Spleen (tissue), 11 donors: ENCODE measurements around the gene SLC24A3. TPM values are rescaled to one million over a fixed set of nuclear protein-coding genes. Genes with fewer than 3 reads are reported as not detected.

Experiments
- DNase-seq: peaks from one replicate; pipeline ENCODE4 v3.0.0-alpha.2; 2020
- H3K27ac ChIP-seq, 8 donors: fragments of 200-600 bp; sonication (generic) in 7 of 8; 1 replicate in 4 of 8; 2 replicates in 4 of 8; pipeline versions ENCODE4 v1.5.0 to v1.8.0; 2016 to 2021; ENCODE audit warnings: inconsistent platforms in 4 of 8, mild to moderate bottlenecking in 4 of 8, moderate library complexity in 1 of 8
- H3K27me3 ChIP-seq, 7 donors: fragments of 200-600 bp; sonication (generic) in 6 of 7; replicated peaks in 1 of 7; 1 replicate in 4 of 7; 2 replicates in 3 of 7; pipeline versions ENCODE4 v1.5.0 to v1.8.0; 2016 to 2021; ENCODE audit warnings: inconsistent platforms in 3 of 7, mild to moderate bottlenecking in 1 of 7
- H3K36me3 ChIP-seq, 6 donors: fragments of 200-600 bp; sonication (generic) in 5 of 6; 1 replicate in 4 of 6; 2 replicates in 2 of 6; pipeline versions ENCODE4 v1.5.0 to v1.8.0; 2016 to 2021; ENCODE audit warnings: inconsistent platforms in 2 of 6
- H3K4me1 ChIP-seq, 6 donors: fragments of 200-600 bp; sonication (generic) in 5 of 6; 1 replicate in 3 of 6; 2 replicates in 3 of 6; pipeline versions ENCODE4 v1.5.0 to v1.8.0; 2016 to 2021; ENCODE audit warnings: inconsistent platforms in 3 of 6
- H3K4me3 ChIP-seq, 8 donors: fragments of 200-600 bp; sonication (generic) in 7 of 8; 1 replicate in 4 of 8; 2 replicates in 4 of 8; pipeline versions ENCODE4 v1.5.0 to v1.8.0; 2016 to 2021; ENCODE audit warnings: inconsistent platforms in 4 of 8, mild to moderate bottlenecking in 4 of 8, moderate library complexity in 2 of 8
- H3K9me3 ChIP-seq, 8 donors: fragments of 200-600 bp; sonication (generic) in 7 of 8; 1 replicate in 4 of 8; 2 replicates in 4 of 8; pipeline versions ENCODE4 v1.5.0 to v1.8.0; 2016 to 2021; ENCODE audit warnings: inconsistent platforms in 4 of 8
- CTCF ChIP-seq, 11 experiments: fragments of 200-600 bp in 7 of 11; fragments of 450-650 bp in 4 of 11; sonication (generic) in 4 of 11; IDR thresholded peaks in 8 of 11; conservative IDR thresholded peaks in 3 of 11; 1 replicate in 7 of 11; 2 replicates in 4 of 11; pipeline versions ENCODE4 v1.4.0 to v1.8.0; 2016 to 2021; ENCODE audit warnings: antibody characterized with exemption in 11 of 11, inconsistent platforms in 4 of 11, mild to moderate bottlenecking in 1 of 11
- POLR2A ChIP-seq, 3 donors: fragments of 450-650 bp; IDR thresholded peaks; one replicate each; pipeline ENCODE4 v1.5.1; 2017; ENCODE audit warnings: antibody characterized with exemption in 3 of 3, mild to moderate bottlenecking in 1 of 3
- POLR2AphosphoS5 ChIP-seq, 3 donors: sonication (generic); formaldehyde crosslinking; IDR thresholded peaks; one replicate each; pipeline ENCODE4 v1.5.1; 2017; ENCODE audit warnings: antibody characterized with exemption in 3 of 3
- WGBS, 5 donors: extraction: QIAGEN DNeasy Blood & Tissue Kit in 3 of 5; methylation state at CpG; one replicate each; pipeline versions ENCODE4 v1.1.5 to v1.1.7; 2013 to 2018; 5-methylcytosine and 5-hydroxymethylcytosine counted together
- intact Hi-C: fragments of 100-400 bp; cut with DNase I; formaldehyde crosslinking; loops from one replicate; pipeline ENCODE4 v1.15.0; 2023; ENCODE audit warnings: low total_unique reads
- polyA plus RNA-seq, 3 donors: library from polyadenylated mRNA; stranded (reverse); fragments of 200-250 nt; gene quantifications; one replicate each; pipeline ENCODE4 v1.2.1, GENCODE V29; 2013
- total RNA-seq, 7 donors: library from RNA; depleted of rRNA in 3 of 7; stranded (reverse); fragments of >200 nt in 3 of 7; fragmentation: NEBNext Ultra II Directional in 4 of 7; extraction: Animal tissue kit (Norgen Biotek cat#: 25700) in 4 of 7; gene quantifications; one replicate each; pipeline versions ENCODE4 v1.1.0 to v1.2.1, GENCODE V29; 2016 to 2021
- donor health status: healthy with polysubstance abuse.
- donor health status: DM: no; HTN: no; CAD: no; lungs with moderate emphysema.
- donor health status: DM: no; HTN: no; CAD: no.
- donor health status: Bipolar disorder and iron deficiency.
- donor health status: healthy.
- donor health status: DM: no; HTN: no; CAD: no.
- donor health status: DM: yes; HTN: yes; CAD: no.

The SLC24A3 gene
- total and polyA plus RNA-seq, 10 donors: 0.37 to 3.9 (median 2.6) TPM

GRCh38 chr20:19427913-19428312, 215.5 kb downstream of the SLC24A3 start:
- WGBS, 5 donors: 51 to 79% (median 61%) methylated on average over 7 of the region's 7 CpGs
- Histone ChIP-seq H3K4me3 (peak overlapping the region in 1 of 8 donors; percentile 35), H3K9me3 (no peaks in the 10 kb centered on the region), H3K36me3 (no peaks in the 10 kb centered on the region), H3K27me3 (no peaks in the 10 kb centered on the region), H3K27ac (peak overlapping the region in 6 of 8 donors; percentile 1 to 62 (median 34)), H3K4me1 (peaks cover 0 to 10% (median 0%) of the 10 kb centered on the region in 6 donors)
- intact Hi-C loops: no loop called here
- no peak for DNase-seq
- TF ChIP-seq POLR2A (IDR thresholded peaks at IDR 0.05) (no peak), CTCF (IDR thresholded peaks at IDR 0.05 in 8 of 11, conservative IDR thresholded peaks at IDR 0.05 in 3 of 11) (no peak)

- no peak for TF ChIP-seq CTCF (IDR thresholded peaks at IDR 0.05 in 8 of 11, conservative IDR thresholded peaks at IDR 0.05 in 3 of 11)
- TF ChIP-seq POLR2AphosphoS5 (IDR thresholded peaks at IDR 0.05): no peak
- no peak for TF ChIP-seq POLR2A (IDR thresholded peaks at IDR 0.05)
- DNase-seq: no peak
- Histone ChIP-seq H3K27me3 (no peaks in the 10 kb centered on the region), H3K4me1 (peaks cover 0 to 10% (median 0%) of the 10 kb centered on the region in 6 donors), H3K36me3 (no peaks in the 10 kb centered on the region), H3K4me3 (peak overlapping the region in 1 of 8 donors; percentile 35), H3K27ac (peak overlapping the region in 6 of 8 donors; percentile 1 to 62 (median 34)), H3K9me3 (no peaks in the 10 kb centered on the region)
- intact Hi-C loops: no loop called here
- 48 to 79% (median 57%) methylated on average over 5 of the region's 5 CpGs for WGBS, 5 donors
Observed at GRCh38 chr20:19428324-19428723, 215.9 kb downstream of the SLC24A3 start.

- Histone ChIP-seq H3K4me1 (peaks cover 0 to 10% (median 0%) of the 10 kb centered on the region in 6 donors), H3K4me3 (no peak overlapping the region), H3K27ac (no peak overlapping the region), H3K27me3 (no peaks in the 10 kb centered on the region), H3K9me3 (no peaks in the 10 kb centered on the region), H3K36me3 (no peaks in the 10 kb centered on the region)
- TF ChIP-seq POLR2AphosphoS5 (IDR thresholded peaks at IDR 0.05): no peak
- TF ChIP-seq CTCF (IDR thresholded peaks at IDR 0.05 in 8 of 11, conservative IDR thresholded peaks at IDR 0.05 in 3 of 11): no peak
- no peak for TF ChIP-seq POLR2A (IDR thresholded peaks at IDR 0.05)
- WGBS, 5 donors: 76 to 86% (median 84%) methylated on average over 7 of the region's 7 CpGs
- intact Hi-C loops: no loop called here
- DNase-seq: no peak
Observed at GRCh38 chr20:19429538-19429937, 217.1 kb downstream of the SLC24A3 start.

GRCh38 chr20:19430641-19431315, 218.3 kb downstream of the SLC24A3 start:
- no peaks in the 10 kb centered on the region for H3K27me3 ChIP-seq
- intact Hi-C loops: no loop called here
- peaks cover 0 to 10% (median 0%) of the 10 kb centered on the region in 6 donors for H3K4me1 ChIP-seq
- H3K27ac ChIP-seq: no peak overlapping the region
- H3K4me3 ChIP-seq: no peak overlapping the region
- H3K9me3 ChIP-seq: no peaks in the 10 kb centered on the region
- 77 to 94% (median 89%) methylated on average over 5 of the region's 5 CpGs for WGBS, 5 donors
- no peak for TF ChIP-seq CTCF (IDR thresholded peaks at IDR 0.05 in 8 of 11, conservative IDR thresholded peaks at IDR 0.05 in 3 of 11)
- no peak for TF ChIP-seq POLR2A (IDR thresholded peaks at IDR 0.05)
- TF ChIP-seq POLR2AphosphoS5 (IDR thresholded peaks at IDR 0.05): no peak
- no peaks in the 10 kb centered on the region for H3K36me3 ChIP-seq
- DNase-seq: no peak
